Measurements from ENCODE around the gene EVX2. TPM values are rescaled to one million over a fixed set of nuclear protein-coding genes. Genes with fewer than 3 reads are reported as not detected.

Gene EVX2
- polyA plus RNA-seq, 4 donors: 0.05 TPM; not detected in 3

GRCh38 chr2:176109946-176110345 lies 26.2 kb upstream of the EVX2 start:
- DNase-seq (ENCODE audit: low read depth in 4 of 4, low spot score in 2 of 4): no peak

GRCh38 chr2:176109192-176109901 lies 25.6 kb upstream of the EVX2 start:
- DNase-seq (ENCODE audit: low read depth in 4 of 4, low spot score in 2 of 4): no peak

GRCh38 chr2:176107731-176108181 lies 24.0 kb upstream of the EVX2 start:
- DNase-seq (ENCODE audit: low read depth in 4 of 4, low spot score in 2 of 4): no peak

GRCh38 chr2:176106581-176107539 lies 23.1 kb upstream of the EVX2 start, which contains the start of gene HOXD11:
HOXD11 (plus strand) TSS chr2:176107280; CDS start chr2:176107356, 76 bp downstream.
- no peak for DNase-seq (ENCODE audit: low read depth in 4 of 4, low spot score in 2 of 4)

- no peak for DNase-seq (ENCODE audit: low read depth in 4 of 4, low spot score in 2 of 4)
Measured at GRCh38 chr2:176105730-176106580, 22.2 kb upstream of the EVX2 start.

GRCh38 chr2:176105078-176105729 lies 21.4 kb upstream of the EVX2 start:
- no peak for DNase-seq (ENCODE audit: low read depth in 4 of 4, low spot score in 2 of 4)

GRCh38 chr2:176104316-176105077 lies 20.7 kb upstream of the EVX2 start:
- no peak for DNase-seq (ENCODE audit: low read depth in 4 of 4, low spot score in 2 of 4)

GRCh38 chr2:176103742-176104315 lies 20.1 kb upstream of the EVX2 start:
- no peak for DNase-seq (ENCODE audit: low read depth in 4 of 4, low spot score in 2 of 4)

- DNase-seq (ENCODE audit: low read depth in 4 of 4, low spot score in 2 of 4): no peak
Measured at GRCh38 chr2:176103194-176103593, 19.4 kb upstream of the EVX2 start.

GRCh38 chr2:176102309-176102866 lies 18.6 kb upstream of the EVX2 start:
- DNase-seq (ENCODE audit: low read depth in 4 of 4, low spot score in 2 of 4): no peak

GRCh38 chr2:176101842-176102241 lies 18.1 kb upstream of the EVX2 start:
- DNase-seq (ENCODE audit: low read depth in 4 of 4, low spot score in 2 of 4): no peak

GRCh38 chr2:176101216-176101830 lies 17.6 kb upstream of the EVX2 start:
- no peak for DNase-seq (ENCODE audit: low read depth in 4 of 4, low spot score in 2 of 4)

- DNase-seq (ENCODE audit: low read depth in 4 of 4, low spot score in 2 of 4): no peak
Measured at GRCh38 chr2:176100547-176101140, 16.9 kb upstream of the EVX2 start.

GRCh38 chr2:176099728-176100546 lies 16.2 kb upstream of the EVX2 start, which contains the start of gene HOXD12:
HOXD12 (plus strand) TSS chr2:176099795; CDS start chr2:176099802, 7 bp downstream.
- no peak for DNase-seq (ENCODE audit: low read depth in 4 of 4, low spot score in 2 of 4)

GRCh38 chr2:176099159-176099727 lies 15.5 kb upstream of the EVX2 start:
- no peak for DNase-seq (ENCODE audit: low read depth in 4 of 4, low spot score in 2 of 4)

GRCh38 chr2:176098366-176099158 lies 14.8 kb upstream of the EVX2 start:
- DNase-seq (ENCODE audit: low read depth in 4 of 4, low spot score in 2 of 4): no peak
